CD4-positive, alpha-beta T cell (primary cell): ENCODE data around the gene ANKRD29. TPM values are rescaled to one million over a fixed set of nuclear protein-coding genes. Genes with fewer than 3 reads are reported as not detected.

Experiments
- ATAC-seq: fragments of 200-7000 bp; cut with Tn5 transposase; one replicate; pipeline ENCODE4 v1.10.0; 2022; ENCODE audit warnings: mild to moderate bottlenecking; ENCODE audit not compliant: poor library complexity
- CTCF ChIA-PET: fragments of 350-600 bp; sonication (Branson Sonifier 250); formaldehyde crosslinking; loops from one replicate; lab custom pipeline; 2021; ENCODE audit warnings: antibody characterized with exemption, inconsistent platforms; lab: Charles Lee
- POLR2A ChIA-PET: fragments of 350-600 bp; sonication (Branson Sonifier 250); formaldehyde crosslinking; loops from one replicate; lab custom pipeline; 2021; ENCODE audit warnings: antibody characterized with exemption, inconsistent platforms; lab: Charles Lee
- DNase-seq, 14 experiments: peaks; one replicate each; pipeline ENCODE4 v3.0.0-alpha.2; 2013 to 2020; ENCODE audit warnings: mixed read lengths in 2 of 14
- H3K27ac ChIP-seq, 2 donors: one replicate each; pipeline versions ENCODE4 v1.5.1 to v1.7.0; 2013; ENCODE audit warnings: low read length in 2 of 2, low read depth in 1 of 2, mild to moderate bottlenecking in 1 of 2
- H3K27me3 ChIP-seq, 2 experiments: 1 replicate in 1 of 2; 2 replicates in 1 of 2; pipeline versions ENCODE4 v1.6.1 to v1.7.0; 2013; ENCODE audit warnings: low read length in 2 of 2, control low read depth in 1 of 2, mild to moderate bottlenecking in 1 of 2, moderate library complexity in 1 of 2; ENCODE audit not compliant: insufficient read depth in 2 of 2, control insufficient read depth in 1 of 2
- H3K36me3 ChIP-seq: one replicate; pipeline ENCODE4 v1.6.1; 2013; ENCODE audit warnings: low read length, control low read depth; ENCODE audit not compliant: insufficient read depth
- H3K4me1 ChIP-seq: one replicate; pipeline ENCODE4 v1.6.1; 2013; ENCODE audit warnings: low read length, control low read depth; ENCODE audit not compliant: insufficient read depth
- H3K4me3 ChIP-seq: one replicate; pipeline ENCODE4 v1.5.1; 2013; ENCODE audit warnings: mild to moderate bottlenecking, low read length, moderate library complexity
- H3K9me3 ChIP-seq, 2 experiments: 1 replicate in 1 of 2; 2 replicates in 1 of 2; pipeline versions ENCODE4 v1.6.1 to v1.7.0; 2013; ENCODE audit warnings: low read length in 2 of 2, mild to moderate bottlenecking in 2 of 2, control low read depth in 1 of 2, moderate library complexity in 1 of 2; ENCODE audit not compliant: control insufficient read depth in 1 of 2, insufficient read depth in 1 of 2
- H3K27ac Mint-ChIP-seq: one replicate; pipeline ENCODE4 v1.8.0; 2020; ENCODE audit warnings: mixed read lengths
- H3K27me3 Mint-ChIP-seq: one replicate; pipeline ENCODE4 v1.8.0; 2021; ENCODE audit warnings: mixed read lengths
- H3K36me3 Mint-ChIP-seq: one replicate; pipeline ENCODE4 v1.8.0; 2021; ENCODE audit warnings: low read depth, mixed read lengths
- H3K4me1 Mint-ChIP-seq: one replicate; pipeline ENCODE4 v1.8.0; 2021; ENCODE audit warnings: low read depth, mixed read lengths
- H3K4me3 Mint-ChIP-seq: one replicate; pipeline ENCODE4 v1.8.0; 2020; ENCODE audit warnings: mild to moderate bottlenecking, mixed read lengths
- H3K9me3 Mint-ChIP-seq: one replicate; pipeline ENCODE4 v1.8.0; 2020; ENCODE audit warnings: mixed read lengths
- CTCF ChIP-seq: fragments of 200-600 bp; IDR thresholded peaks from one replicate; pipeline ENCODE4 v1.8.0; 2022; ENCODE audit warnings: antibody characterized with exemption, mild to moderate bottlenecking
- intact Hi-C, 2 experiments: fragments of 100-400 bp; cut with DNase I in 1 of 2; cut with micrococcal nuclease in 1 of 2; formaldehyde crosslinking; loops; one replicate each; pipeline versions ENCODE4 v1.15.1 to v1.9.0; 2023 to 2025; cut with DNase I, micrococcal nuclease
- total RNA-seq, 174 experiments: library from RNA in 2 of 174; stranded (reverse) in 2 of 174; gene quantifications; one replicate each; pipeline ENCODE4 v1.2.3 and lab custom pipeline; 2021 to 2026

The ANKRD29 gene
- total RNA-seq, 2 experiments from 2014 or later: 0.28 to 0.58 TPM

- ATAC-seq (no peak), DNase-seq (no peak)
- Mint-ChIP-seq H3K9me3 (no peaks in the 10 kb centered on the region), H3K4me1 (no peaks in the 10 kb centered on the region), H3K4me3 (no peak overlapping the region), H3K27ac (no peak overlapping the region), H3K36me3 (no peaks in the 10 kb centered on the region), H3K27me3 (peaks cover 27% of the 10 kb centered on the region)
- H3K27ac ChIP-seq: no peak overlapping the region
- ChIA-PET CTCF (interaction anchor here (1.1 to 2.4 kb wide), 6 partner anchors 14 to 216 kb away, joined by 3 to 20 read pairs (median 4); no protein-coding TSS in a partner anchor), POLR2A (interaction anchor here (1.2 kb wide), 1 partner anchor 74 kb away, joined by 5 read pairs; no protein-coding TSS in a partner anchor)
- H3K9me3 ChIP-seq: peaks cover 0 to 4% of the 10 kb centered on the region in 2 experiments
- no peaks in the 10 kb centered on the region for H3K36me3 ChIP-seq
- no peaks in the 10 kb centered on the region for H3K4me1 ChIP-seq
- no peak for TF ChIP-seq CTCF
- H3K27me3 ChIP-seq: peaks cover 6 to 14% of the 10 kb centered on the region in 2 experiments
- H3K4me3 ChIP-seq: no peak overlapping the region
- intact Hi-C loops: loop anchor here (1.0 to 5.0 kb wide), 3 partner anchors 80 to 205 kb away; no protein-coding TSS in a partner anchor
Measured at GRCh38 chr18:23702606-23703005, 39.9 kb upstream of the ANKRD29 start.

GRCh38 chr18:23701544-23702064, 38.9 kb upstream of the ANKRD29 start:
- peaks cover 6 to 14% of the 10 kb centered on the region in 2 experiments for H3K27me3 ChIP-seq
- DNase-seq (no peak), ATAC-seq (no peak)
- Mint-ChIP-seq H3K27ac (no peak overlapping the region), H3K27me3 (peaks cover 27% of the 10 kb centered on the region), H3K4me1 (no peaks in the 10 kb centered on the region), H3K9me3 (no peaks in the 10 kb centered on the region), H3K36me3 (no peaks in the 10 kb centered on the region), H3K4me3 (no peak overlapping the region)
- ChIA-PET POLR2A (no interaction called here), CTCF (interaction anchor here (2.4 kb wide), 1 partner anchor 79 kb away, joined by 20 read pairs; no protein-coding TSS in a partner anchor)
- H3K27ac ChIP-seq: no peak overlapping the region
- intact Hi-C loops: loop anchor here (5.0 kb wide), 2 partner anchors 184 to 204 kb away; no protein-coding TSS in a partner anchor
- TF ChIP-seq CTCF: no peak
- H3K4me3 ChIP-seq: no peak overlapping the region
- H3K9me3 ChIP-seq: no peaks in the 10 kb centered on the region
- no peaks in the 10 kb centered on the region for H3K36me3 ChIP-seq
- H3K4me1 ChIP-seq: no peaks in the 10 kb centered on the region

- Mint-ChIP-seq H3K9me3 (no peaks in the 10 kb centered on the region), H3K4me1 (no peaks in the 10 kb centered on the region), H3K36me3 (no peaks in the 10 kb centered on the region), H3K27me3 (peaks cover 27% of the 10 kb centered on the region), H3K27ac (no peak overlapping the region), H3K4me3 (no peak overlapping the region)
- TF ChIP-seq CTCF: no peak
- Histone ChIP-seq H3K36me3 (no peaks in the 10 kb centered on the region), H3K27me3 (peaks cover 6 to 14% of the 10 kb centered on the region in 2 experiments), H3K4me1 (no peaks in the 10 kb centered on the region), H3K4me3 (no peak overlapping the region), H3K27ac (no peak overlapping the region), H3K9me3 (no peaks in the 10 kb centered on the region)
- intact Hi-C loops: loop anchor here (5.0 kb wide), 2 partner anchors 184 to 204 kb away; no protein-coding TSS in a partner anchor
- no peak for ATAC-seq
- no peak for DNase-seq
- CTCF ChIA-PET: interaction anchor here (1.1 kb wide), 1 partner anchor 9 kb away, joined by 3 read pairs; no protein-coding TSS in a partner anchor
- POLR2A ChIA-PET: no interaction called here
Measured at GRCh38 chr18:23701017-23701416, 38.3 kb upstream of the ANKRD29 start.
